Sigmoid colon (tissue), 4 donors: Measurements from ENCODE around the gene PRICKLE2.

ENCODE experiments used
- CTCF ChIP-seq, 4 experiments: fragments of 450-650 bp in 3 of 4; fragments of 200-600 bp in 1 of 4; IDR thresholded peaks; one replicate each; pipeline ENCODE4 v1.5.1; 2016 to 2019; ENCODE audit warnings: antibody characterized with exemption in 4 of 4, mild to moderate bottlenecking in 3 of 4, moderate library complexity in 2 of 4
- EP300 ChIP-seq, 4 donors: sonication (generic); formaldehyde crosslinking; IDR thresholded peaks; one replicate each; pipeline ENCODE4 v1.6.1; 2017; ENCODE audit warnings: antibody characterized with exemption in 4 of 4
- POLR2A ChIP-seq, 2 donors: fragments of 450-650 bp; IDR thresholded peaks; one replicate each; pipeline ENCODE4 v1.6.1; 2016; ENCODE audit warnings: antibody characterized with exemption in 2 of 2, mild to moderate bottlenecking in 2 of 2, moderate library complexity in 2 of 2
- POLR2AphosphoS5 ChIP-seq, 4 donors: sonication (generic); formaldehyde crosslinking; IDR thresholded peaks; one replicate each; pipeline ENCODE4 v1.6.1; 2017; ENCODE audit warnings: antibody characterized with exemption in 4 of 4

GRCh38 chr3:64131725-64132469, 93.4 kb downstream of the PRICKLE2 start:
- no peak for TF ChIP-seq CTCF (IDR thresholded peaks at IDR 0.05)
- TF ChIP-seq POLR2AphosphoS5 (IDR thresholded peaks at IDR 0.05), result no peak
- no peak for TF ChIP-seq POLR2A (IDR thresholded peaks at IDR 0.05)
- TF ChIP-seq EP300 (IDR thresholded peaks at IDR 0.05), result no peak
